Inflammatory macrophage treated with lipopolysaccharide for 1 hour (primary cell): ENCODE results near the gene GNG2.

Experiments
- DNase-seq, 2 donors: peaks; one replicate each; pipeline ENCODE4 v3.0.0-alpha.2; 2020 to 2022

The GNG2 gene

GRCh38 chr14:51856792-51857296 lies 3.6 kb upstream of the GNG2 start:
- DNase-seq = no peak

- DNase-seq = no peak
Observed at GRCh38 chr14:51859131-51859530, 1.3 kb upstream of the GNG2 start.

- no peak for DNase-seq
Observed at GRCh38 chr14:51860825-51861499, 550 bp downstream of the GNG2 start.

- DNase-seq = peak in 1 of 2 donors; percentile 62
Observed at GRCh38 chr14:51862176-51862796, 1.9 kb downstream of the GNG2 start.

GRCh38 chr14:51862860-51863259 lies 2.4 kb downstream of the GNG2 start:
- DNase-seq = no peak

GRCh38 chr14:51865953-51866747 lies 5.7 kb downstream of the GNG2 start:
- peak; percentile 67 to 72 for DNase-seq

GRCh38 chr14:51867741-51868140 lies 7.3 kb downstream of the GNG2 start:
- no peak for DNase-seq

GRCh38 chr14:51868405-51868804 lies 8.0 kb downstream of the GNG2 start:
- no peak for DNase-seq

GRCh38 chr14:51869411-51870100 lies 9.1 kb downstream of the GNG2 start:
- peak; percentile 69 to 84 for DNase-seq

GRCh38 chr14:51870606-51871005 lies 10.2 kb downstream of the GNG2 start:
- peak; percentile 70 to 76 for DNase-seq

GRCh38 chr14:51871846-51872245 lies 11.4 kb downstream of the GNG2 start:
- DNase-seq = no peak

- no peak for DNase-seq
Observed at GRCh38 chr14:51872396-51872795, 12.0 kb downstream of the GNG2 start.

- peak; percentile 56 to 84 for DNase-seq
Observed at GRCh38 chr14:51873221-51873893, 12.9 kb downstream of the GNG2 start.

- DNase-seq = no peak
Observed at GRCh38 chr14:51877810-51878209, 17.4 kb downstream of the GNG2 start.

- peak in 1 of 2 donors; percentile 34 for DNase-seq
Observed at GRCh38 chr14:51879170-51879569, 18.8 kb downstream of the GNG2 start.

- peak; percentile 15 to 65 for DNase-seq
Observed at GRCh38 chr14:51880835-51881580, 20.6 kb downstream of the GNG2 start.

GRCh38 chr14:51881636-51882035 lies 21.2 kb downstream of the GNG2 start:
- DNase-seq = no peak

- no peak for DNase-seq
Observed at GRCh38 chr14:51883232-51883631, 22.8 kb downstream of the GNG2 start.

- peak; percentile 77 to 82 for DNase-seq
Observed at GRCh38 chr14:51884086-51884927, 23.9 kb downstream of the GNG2 start.

GRCh38 chr14:51889851-51890250 lies 29.4 kb downstream of the GNG2 start:
- no peak for DNase-seq

GRCh38 chr14:51894250-51894649 lies 33.8 kb downstream of the GNG2 start:
- DNase-seq = no peak
